GM21381 (cell line): ENCODE data around the gene TMEM9.

Experiments
- ATAC-seq: cut with Tn5 transposase; IDR thresholded peaks from one replicate; pipeline ENCODE4 v1.9.1; 2021; ENCODE audit warnings: mild to moderate bottlenecking, moderate library complexity; ENCODE audit not compliant: unreplicated experiment

TMEM9 gene

GRCh38 chr1:201111156-201111555 lies 43.1 kb downstream of the TMEM9 start:
- ATAC-seq = no peak

- no peak for ATAC-seq
Observed at GRCh38 chr1:201110616-201111015, 43.7 kb downstream of the TMEM9 start.

GRCh38 chr1:201110138-201110537 lies 44.1 kb downstream of the TMEM9 start:
- no peak for ATAC-seq

GRCh38 chr1:201109651-201110050 lies 44.6 kb downstream of the TMEM9 start:
- ATAC-seq = no peak

GRCh38 chr1:201108614-201109013 lies 45.7 kb downstream of the TMEM9 start:
- ATAC-seq = no peak

- no peak for ATAC-seq
Observed at GRCh38 chr1:201105688-201106087, 48.6 kb downstream of the TMEM9 start.

GRCh38 chr1:201104141-201104540 lies 50.1 kb downstream of the TMEM9 start:
- ATAC-seq = no peak

- ATAC-seq = no peak
Observed at GRCh38 chr1:201103666-201104065, 50.6 kb downstream of the TMEM9 start.

- ATAC-seq = no peak
Observed at GRCh38 chr1:201100169-201100930, 53.9 kb downstream of the TMEM9 start.

- ATAC-seq = no peak
Observed at GRCh38 chr1:201098992-201099677, 55.1 kb downstream of the TMEM9 start.

GRCh38 chr1:201096977-201097856 lies 57.1 kb downstream of the TMEM9 start:
- ATAC-seq = no peak

- ATAC-seq = no peak
Observed at GRCh38 chr1:201096041-201096461, 58.2 kb downstream of the TMEM9 start.

- no peak for ATAC-seq
Observed at GRCh38 chr1:201095581-201095980, 58.7 kb downstream of the TMEM9 start.

- no peak for ATAC-seq
Observed at GRCh38 chr1:201094832-201095231, 59.4 kb downstream of the TMEM9 start.

- no peak for ATAC-seq
Observed at GRCh38 chr1:201093962-201094361, 60.3 kb downstream of the TMEM9 start.

GRCh38 chr1:201093561-201093960 lies 60.7 kb downstream of the TMEM9 start:
- ATAC-seq = no peak

GRCh38 chr1:201092738-201093137 lies 61.5 kb downstream of the TMEM9 start:
- ATAC-seq = no peak

- ATAC-seq = no peak
Observed at GRCh38 chr1:201091256-201091655, 63.0 kb downstream of the TMEM9 start.

- ATAC-seq = no peak
Observed at GRCh38 chr1:201090541-201090940, 63.7 kb downstream of the TMEM9 start.

GRCh38 chr1:201089596-201089995 lies 64.7 kb downstream of the TMEM9 start:
- ATAC-seq = no peak

- no peak for ATAC-seq
Observed at GRCh38 chr1:201088901-201089525, 65.3 kb downstream of the TMEM9 start.
